Ectodermal cell (in vitro differentiated cells): ENCODE results near the gene ZSCAN10.

Experiments used
- H3K27ac ChIP-seq: 2 replicates; pipeline ENCODE4 v1.7.0; 2013; ENCODE audit warnings: mild to moderate bottlenecking, low read depth, low read length; ENCODE audit not compliant: insufficient read depth, poor library complexity, severe bottlenecking
- H3K27me3 ChIP-seq: 2 replicates; pipeline ENCODE4 v1.7.0; 2013; ENCODE audit warnings: mild to moderate bottlenecking, low read length; ENCODE audit not compliant: insufficient read depth, control insufficient read depth, poor library complexity, severe bottlenecking
- H3K36me3 ChIP-seq: one replicate; pipeline ENCODE4 v1.7.0; 2013; ENCODE audit warnings: low read length; ENCODE audit not compliant: control insufficient read depth, insufficient read depth
- H3K4me1 ChIP-seq: one replicate; pipeline ENCODE4 v1.7.0; 2013; ENCODE audit warnings: low read length; ENCODE audit not compliant: control insufficient read depth, insufficient read depth
- H3K4me3 ChIP-seq: 2 replicates; pipeline ENCODE4 v1.7.0; 2013; ENCODE audit warnings: low read depth, low read length, control low read depth; ENCODE audit not compliant: insufficient read depth
- H3K9me3 ChIP-seq: 2 replicates; pipeline ENCODE4 v1.7.0; 2013; ENCODE audit warnings: mild to moderate bottlenecking, low read length, moderate library complexity; ENCODE audit not compliant: control insufficient read depth
- WGBS, 2 experiments: methylation state at CpG; one replicate each; pipeline ENCODE4 v1.1.7; 2013; ENCODE audit warnings: missing lambda C conversion rate in 2 of 2; 5-methylcytosine and 5-hydroxymethylcytosine counted together

ZSCAN10 gene

DNA sequence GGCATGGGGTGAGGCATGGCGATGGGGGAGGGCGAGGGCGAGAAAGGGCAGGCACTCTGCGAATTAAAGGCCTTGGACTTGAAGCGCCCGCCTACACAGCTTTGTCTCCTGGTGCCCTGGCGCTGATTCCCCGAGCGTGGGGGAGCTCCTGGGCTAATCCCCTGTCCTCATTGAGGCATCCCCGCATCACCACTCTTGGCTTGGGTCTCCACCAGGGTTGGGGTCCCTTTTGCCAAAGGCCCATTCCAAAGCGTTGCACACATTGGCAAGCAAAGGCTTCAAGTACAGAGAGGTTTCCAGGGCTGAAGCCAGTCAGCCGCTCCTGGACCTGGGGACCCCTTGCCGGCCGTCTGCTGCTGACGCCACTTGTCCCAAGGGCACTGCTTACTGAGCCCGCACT, 21.3 kb upstream of the ZSCAN10 start:
- WGBS, 2 experiments = 94 to 95% methylated on average over 16 of the region's 16 CpGs
- no peak overlapping the region for H3K4me3 ChIP-seq
- H3K9me3 ChIP-seq = no peaks in the 10 kb centered on the region
- peaks cover 10% of the 10 kb centered on the region for H3K36me3 ChIP-seq
- H3K27me3 ChIP-seq = no peaks in the 10 kb centered on the region
- no peak overlapping the region for H3K27ac ChIP-seq
- H3K4me1 ChIP-seq = no peaks in the 10 kb centered on the region

DNA sequence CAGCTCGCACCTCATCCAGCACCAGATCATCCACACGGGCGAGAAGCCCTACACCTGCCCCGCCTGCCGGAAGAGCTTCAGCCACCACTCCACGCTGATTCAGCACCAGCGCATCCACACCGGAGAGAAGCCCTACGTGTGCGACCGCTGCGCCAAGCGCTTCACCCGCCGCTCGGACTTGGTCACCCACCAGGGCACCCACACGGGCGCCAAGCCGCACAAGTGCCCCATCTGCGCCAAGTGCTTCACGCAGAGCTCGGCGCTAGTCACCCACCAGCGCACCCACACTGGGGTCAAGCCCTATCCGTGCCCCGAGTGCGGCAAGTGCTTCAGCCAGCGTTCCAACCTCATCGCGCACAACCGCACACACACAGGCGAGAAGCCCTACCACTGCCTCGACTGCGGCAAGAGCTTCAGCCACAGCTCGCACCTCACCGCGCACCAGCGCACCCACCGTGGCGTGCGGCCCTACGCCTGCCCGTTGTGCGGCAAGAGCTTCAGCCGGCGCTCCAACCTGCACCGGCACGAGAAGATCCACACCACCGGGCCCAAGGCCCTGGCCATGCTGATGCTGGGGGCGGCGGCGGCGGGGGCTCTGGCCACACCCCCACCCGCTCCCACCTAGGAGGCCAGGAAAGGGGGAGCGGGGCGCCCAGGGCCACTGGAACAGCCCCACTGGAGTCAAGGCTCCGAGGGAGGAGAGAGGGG, 20.8 kb upstream of the ZSCAN10 start:
- peaks cover 10% of the 10 kb centered on the region for H3K36me3 ChIP-seq
- H3K9me3 ChIP-seq = no peaks in the 10 kb centered on the region
- no peak overlapping the region for H3K27ac ChIP-seq
- WGBS, 2 experiments = 94 to 96% methylated on average over 57 of the region's 57 CpGs
- H3K4me1 ChIP-seq = no peaks in the 10 kb centered on the region
- H3K27me3 ChIP-seq = no peaks in the 10 kb centered on the region
- H3K4me3 ChIP-seq = no peak overlapping the region

DNA sequence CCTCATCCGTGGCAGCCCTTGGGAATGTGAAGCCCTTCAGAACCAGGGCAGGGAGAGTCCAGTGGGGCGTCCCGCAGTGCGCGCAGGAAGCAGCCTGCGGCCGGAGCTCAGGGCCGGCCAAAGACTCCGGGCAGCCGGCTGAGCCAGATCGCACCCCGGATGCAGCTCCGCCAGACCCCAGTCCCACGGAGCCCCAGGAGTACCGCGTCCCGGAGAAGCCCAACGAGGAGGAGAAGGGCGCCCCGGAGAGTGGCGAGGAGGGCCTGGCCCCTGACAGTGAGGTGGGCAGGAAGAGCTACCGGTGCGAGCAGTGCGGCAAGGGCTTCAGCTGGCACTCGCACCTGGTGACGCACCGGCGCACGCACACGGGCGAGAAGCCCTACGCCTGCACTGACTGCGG, 20.2 kb upstream of the ZSCAN10 start:
- WGBS, 2 experiments = 96 to 97% methylated on average over 33 of the region's 33 CpGs
- Histone ChIP-seq H3K36me3 (peaks cover 10% of the 10 kb centered on the region), H3K9me3 (no peaks in the 10 kb centered on the region), H3K27ac (no peak overlapping the region), H3K27me3 (no peaks in the 10 kb centered on the region), H3K4me1 (no peaks in the 10 kb centered on the region), H3K4me3 (no peak overlapping the region)

DNA sequence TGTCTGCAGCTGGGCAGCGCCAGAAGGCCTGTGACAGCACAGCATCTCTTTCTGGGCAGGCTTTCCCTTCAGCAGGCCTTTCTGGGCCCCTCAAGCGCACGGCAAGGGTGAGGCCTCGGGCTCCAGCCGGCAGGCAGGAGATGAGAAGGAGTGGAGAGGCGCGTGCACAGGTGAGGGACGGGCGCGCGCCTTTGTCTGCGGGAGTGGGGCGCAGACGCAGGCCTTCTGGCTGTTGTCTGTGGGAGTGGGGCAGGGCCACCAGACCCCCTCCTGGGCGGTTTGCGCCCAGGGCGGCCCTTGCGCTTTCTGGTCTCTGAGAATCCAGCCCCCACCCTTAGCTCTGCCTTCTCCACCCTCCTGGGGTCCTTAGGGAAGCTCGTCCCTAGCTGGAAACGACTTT, 19.8 kb upstream of the ZSCAN10 start:
- Histone ChIP-seq H3K27me3 (no peaks in the 10 kb centered on the region), H3K9me3 (no peaks in the 10 kb centered on the region), H3K36me3 (peaks cover 10% of the 10 kb centered on the region), H3K27ac (no peak overlapping the region), H3K4me3 (no peak overlapping the region), H3K4me1 (peaks cover 3% of the 10 kb centered on the region)
- 94 to 97% methylated on average over 20 of the region's 20 CpGs for WGBS, 2 experiments

DNA sequence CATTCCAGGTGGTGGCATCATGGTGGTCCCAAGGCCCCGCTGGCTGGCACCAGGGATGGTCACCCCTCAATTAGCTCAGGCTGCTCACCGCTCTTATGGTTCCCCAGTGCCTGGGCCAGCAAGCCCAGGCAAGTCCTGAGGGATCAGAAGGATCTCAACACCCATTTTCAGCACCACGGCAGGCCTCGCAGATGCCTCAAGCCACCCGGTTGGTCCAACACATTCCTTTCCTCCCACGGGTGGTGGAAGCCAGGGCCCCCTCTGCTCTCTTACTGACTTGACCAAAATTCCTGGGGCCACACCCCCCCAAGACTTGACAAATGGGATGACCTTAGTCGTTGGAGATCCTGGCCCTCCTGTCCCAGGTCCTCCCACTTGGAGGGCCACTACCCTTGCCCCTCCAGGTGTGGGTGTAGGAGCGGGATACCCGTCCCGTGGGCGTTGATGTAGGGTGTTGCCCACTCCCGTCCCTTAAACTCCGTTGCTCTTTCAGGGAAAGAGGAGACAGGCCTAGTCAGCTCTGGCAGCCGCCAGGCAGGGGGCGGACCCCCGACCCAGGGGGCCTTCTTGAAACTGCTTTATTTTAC, 19.2 kb upstream of the ZSCAN10 start:
- WGBS, 2 experiments = 91 to 92% methylated on average over 16 of the region's 16 CpGs
- Histone ChIP-seq H3K4me3 (no peak overlapping the region), H3K4me1 (peaks cover 8% of the 10 kb centered on the region), H3K27me3 (no peaks in the 10 kb centered on the region), H3K27ac (no peak overlapping the region), H3K36me3 (peaks cover 10% of the 10 kb centered on the region), H3K9me3 (no peaks in the 10 kb centered on the region)

DNA sequence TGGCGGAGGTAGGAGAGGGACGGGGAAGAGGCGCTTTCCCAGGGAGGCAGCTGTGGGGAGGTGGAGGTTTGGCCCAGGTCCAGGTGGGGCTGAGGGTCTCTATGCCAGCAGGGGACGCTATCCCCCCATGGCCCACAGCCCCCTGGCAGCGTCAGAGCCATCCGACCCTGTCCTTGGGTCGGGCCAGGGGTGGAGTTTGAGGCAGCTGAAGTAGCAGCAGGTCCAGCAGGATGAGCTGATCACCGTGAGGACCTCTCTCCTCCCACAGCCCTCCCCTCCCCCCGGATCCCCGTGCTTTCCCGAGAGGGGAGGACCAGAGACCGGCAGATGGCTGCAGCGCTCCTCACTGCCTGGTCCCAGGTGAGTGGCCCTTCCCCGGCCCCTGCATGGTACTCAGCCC, 16.5 kb upstream of the ZSCAN10 start:
- peaks cover 10% of the 10 kb centered on the region for H3K36me3 ChIP-seq
- H3K9me3 ChIP-seq = no peaks in the 10 kb centered on the region
- no peak overlapping the region for H3K27ac ChIP-seq
- 81 to 87% methylated on average over 14 of the region's 14 CpGs for WGBS, 2 experiments
- no peak overlapping the region for H3K4me3 ChIP-seq
- H3K27me3 ChIP-seq = no peaks in the 10 kb centered on the region
- peaks cover 12% of the 10 kb centered on the region for H3K4me1 ChIP-seq

DNA sequence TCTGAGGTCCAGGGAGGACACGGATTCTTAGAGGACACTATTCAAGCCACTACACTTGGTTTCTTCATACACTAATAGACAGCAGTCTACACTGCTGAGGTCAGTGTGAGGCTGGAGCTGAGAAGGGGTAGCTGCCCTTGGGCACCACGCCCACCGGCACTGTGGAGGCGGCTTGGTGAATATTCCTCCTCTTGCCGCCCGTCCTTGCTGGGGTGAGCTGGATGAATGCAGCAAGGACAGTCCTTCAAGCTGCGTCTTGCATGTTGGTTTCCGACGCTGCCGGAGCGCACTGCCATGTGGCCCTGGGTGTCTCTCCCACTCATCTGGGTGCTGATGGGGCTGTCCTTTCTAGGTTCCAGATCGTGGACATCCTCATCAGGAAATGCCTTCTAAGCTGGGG, 15.9 kb upstream of the ZSCAN10 start:
- Histone ChIP-seq H3K36me3 (peaks cover 10% of the 10 kb centered on the region), H3K9me3 (no peaks in the 10 kb centered on the region), H3K27me3 (no peaks in the 10 kb centered on the region), H3K4me3 (no peak overlapping the region), H3K27ac (no peak overlapping the region), H3K4me1 (peaks cover 12% of the 10 kb centered on the region)
- 96% methylated on average over 12 of the region's 12 CpGs for WGBS, 2 experiments

DNA sequence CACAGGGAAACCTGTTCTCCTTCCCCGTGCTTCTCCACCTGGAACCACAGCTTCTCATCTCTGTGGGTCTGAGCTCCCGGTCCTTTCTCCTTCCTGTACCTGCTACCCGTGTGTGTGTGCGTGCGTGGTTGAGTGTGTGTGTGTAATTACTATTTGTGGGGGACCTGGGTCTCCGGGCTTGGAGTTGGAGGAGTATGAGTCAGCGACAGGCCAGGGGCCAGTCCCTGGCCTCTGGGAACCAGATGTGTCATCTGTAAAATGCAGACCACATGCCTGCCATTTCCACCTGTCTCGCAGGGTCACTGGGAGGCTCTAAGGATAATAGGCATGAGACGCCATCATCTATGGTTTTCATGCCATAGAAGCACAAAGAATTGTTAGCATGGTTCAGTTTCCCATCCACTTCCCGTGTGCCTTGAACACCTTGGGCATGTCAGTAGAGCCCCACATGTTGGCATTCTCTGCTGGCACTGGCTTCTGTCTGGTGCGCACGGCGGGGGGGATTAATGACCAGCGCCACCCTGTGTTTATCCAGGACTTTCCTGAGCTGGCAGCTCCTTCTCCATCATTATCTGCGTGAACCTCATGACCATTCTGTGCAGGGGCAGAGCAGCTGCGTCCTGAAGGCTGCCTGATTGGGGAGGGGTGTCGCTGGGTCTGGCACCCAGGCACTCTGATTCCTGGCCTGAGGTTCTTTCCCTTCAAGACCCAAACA, 14.8 kb upstream of the ZSCAN10 start:
- peaks cover 10% of the 10 kb centered on the region for H3K36me3 ChIP-seq
- H3K4me3 ChIP-seq = no peak overlapping the region
- no peaks in the 10 kb centered on the region for H3K27me3 ChIP-seq
- H3K4me1 ChIP-seq = peaks cover 12% of the 10 kb centered on the region
- 87 to 88% methylated on average over 17 of the region's 17 CpGs for WGBS, 2 experiments
- no peaks in the 10 kb centered on the region for H3K9me3 ChIP-seq
- H3K27ac ChIP-seq = no peak overlapping the region

DNA sequence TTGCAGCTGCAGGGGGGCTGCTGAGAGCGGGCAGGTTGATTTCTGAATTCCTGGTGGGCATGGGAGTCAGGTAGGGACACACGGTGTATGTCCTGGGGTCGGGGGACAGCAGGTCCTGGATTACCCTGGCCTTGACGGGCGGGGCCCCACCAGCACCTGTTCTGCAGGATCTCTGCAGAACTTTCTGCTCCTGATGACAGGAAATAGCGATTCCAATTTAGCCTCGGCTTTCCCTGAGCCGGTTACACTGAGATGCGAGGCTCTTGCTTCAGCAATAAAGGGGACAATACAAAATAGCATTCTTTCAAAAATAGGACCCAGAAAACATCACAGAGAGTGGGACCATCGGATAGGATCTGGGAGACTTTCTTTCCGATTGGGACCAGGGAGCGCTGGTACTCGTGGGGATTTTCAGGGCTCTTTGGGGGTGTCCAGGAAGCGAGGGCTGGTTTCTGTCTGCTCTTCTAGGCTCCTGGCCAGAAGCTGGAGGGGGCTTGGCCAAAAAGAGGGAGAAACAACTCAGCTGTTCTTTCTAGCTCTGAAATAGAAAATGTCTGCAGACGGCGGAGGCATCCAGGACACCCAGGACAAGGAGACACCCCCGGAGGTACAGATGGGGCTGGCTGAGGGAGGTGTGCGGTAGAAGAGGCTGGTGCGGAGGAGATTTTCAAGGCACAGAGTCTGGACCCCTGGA, 13.9 kb upstream of the ZSCAN10 start:
- 46 to 47% methylated on average over 19 of the region's 19 CpGs for WGBS, 2 experiments
- no peaks in the 10 kb centered on the region for H3K9me3 ChIP-seq
- peaks cover 7% of the 10 kb centered on the region for H3K36me3 ChIP-seq
- H3K27ac ChIP-seq = no peak overlapping the region
- H3K4me3 ChIP-seq = peak overlapping the region; percentile 98
- H3K4me1 ChIP-seq = peaks cover 12% of the 10 kb centered on the region
- no peaks in the 10 kb centered on the region for H3K27me3 ChIP-seq
